ENCODE measurements around the gene ZSCAN1.

DNA sequence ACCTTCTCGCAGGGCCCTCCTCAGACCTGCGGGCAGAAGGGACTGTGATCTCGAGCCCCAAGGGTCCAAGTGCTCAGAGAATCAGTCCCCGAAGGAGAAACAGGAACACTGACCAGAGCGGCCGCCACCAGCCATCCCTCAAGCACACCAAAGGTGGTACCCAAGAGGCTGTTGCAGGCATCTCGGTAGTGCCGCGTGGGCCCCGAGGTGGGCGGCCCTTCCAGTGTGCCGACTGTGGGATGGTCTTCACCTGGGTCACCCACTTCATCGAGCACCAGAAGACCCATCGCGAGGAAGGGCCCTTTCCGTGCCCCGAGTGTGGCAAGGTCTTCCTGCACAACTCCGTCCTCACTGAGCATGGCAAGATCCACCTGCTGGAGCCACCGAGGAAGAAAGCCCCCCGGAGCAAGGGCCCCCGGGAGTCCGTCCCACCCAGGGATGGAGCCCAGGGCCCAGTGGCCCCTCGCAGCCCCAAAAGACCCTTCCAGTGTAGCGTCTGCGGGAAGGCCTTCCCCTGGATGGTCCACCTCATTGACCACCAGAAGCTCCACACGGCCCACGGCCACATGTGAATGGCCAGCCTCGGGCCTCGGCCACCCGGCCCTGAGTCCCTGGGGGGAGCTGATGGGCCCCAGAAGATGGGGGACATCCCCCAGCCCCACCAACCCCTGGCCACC lies 19.8 kb downstream of the ZSCAN1 start:
- TF ChIP-seq SP1 (IDR thresholded peaks at IDR 0.05): no peak
- no peak for TF ChIP-seq FOXA1 (IDR thresholded peaks at IDR 0.05)
